GM11168 (cell line): ENCODE results near the gene PARP16.
"Not testable (repeated sequence)": the region's sequence is repeated elsewhere in the genome, so short reads cannot be mapped to it uniquely, and the experiment has no call there.

Source experiments
- in situ Hi-C: fragments of 300-500 bp; cut with MboI; formaldehyde crosslinking; loops from one replicate; pipeline ENCODE4 v1.12.0; 2022; ENCODE audit warnings: low sequenced_read_pairs; ENCODE audit not compliant: unreplicated experiment

PARP16 gene

DNA sequence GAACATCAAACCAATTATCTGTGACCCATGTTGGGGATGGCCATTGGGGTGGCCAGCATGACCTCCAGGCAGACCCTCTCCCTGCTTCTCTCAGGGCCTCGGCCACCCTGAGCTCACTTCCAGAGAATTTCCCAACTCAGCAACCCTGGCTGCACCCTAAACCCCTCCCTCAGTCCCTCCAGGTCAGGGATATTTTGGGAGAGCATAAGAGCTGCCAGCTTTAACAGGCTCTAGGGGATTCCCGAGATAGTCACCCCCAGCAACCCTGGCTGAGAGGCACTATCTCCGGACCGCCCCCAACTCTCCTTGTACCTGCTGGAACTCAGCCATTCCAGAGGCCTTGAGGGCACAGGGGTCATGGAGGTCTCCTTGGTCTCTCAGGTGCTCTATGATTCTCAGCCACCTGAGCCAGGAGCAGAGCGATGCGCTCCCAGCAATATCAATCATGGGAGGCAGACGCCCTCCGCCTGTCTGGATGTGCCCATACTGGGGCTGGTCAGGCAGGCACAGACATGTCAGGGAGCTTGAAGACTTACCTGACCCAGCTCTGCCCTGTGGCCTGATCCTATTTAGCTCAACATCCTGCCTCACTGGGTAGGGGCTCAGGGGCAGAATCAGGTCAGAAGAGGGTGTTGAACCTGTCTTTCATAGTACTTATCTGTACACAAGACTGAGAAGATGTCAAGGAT lies 40.5 kb downstream of the PARP16 start:
- in situ Hi-C loops, result no loop called here

DNA sequence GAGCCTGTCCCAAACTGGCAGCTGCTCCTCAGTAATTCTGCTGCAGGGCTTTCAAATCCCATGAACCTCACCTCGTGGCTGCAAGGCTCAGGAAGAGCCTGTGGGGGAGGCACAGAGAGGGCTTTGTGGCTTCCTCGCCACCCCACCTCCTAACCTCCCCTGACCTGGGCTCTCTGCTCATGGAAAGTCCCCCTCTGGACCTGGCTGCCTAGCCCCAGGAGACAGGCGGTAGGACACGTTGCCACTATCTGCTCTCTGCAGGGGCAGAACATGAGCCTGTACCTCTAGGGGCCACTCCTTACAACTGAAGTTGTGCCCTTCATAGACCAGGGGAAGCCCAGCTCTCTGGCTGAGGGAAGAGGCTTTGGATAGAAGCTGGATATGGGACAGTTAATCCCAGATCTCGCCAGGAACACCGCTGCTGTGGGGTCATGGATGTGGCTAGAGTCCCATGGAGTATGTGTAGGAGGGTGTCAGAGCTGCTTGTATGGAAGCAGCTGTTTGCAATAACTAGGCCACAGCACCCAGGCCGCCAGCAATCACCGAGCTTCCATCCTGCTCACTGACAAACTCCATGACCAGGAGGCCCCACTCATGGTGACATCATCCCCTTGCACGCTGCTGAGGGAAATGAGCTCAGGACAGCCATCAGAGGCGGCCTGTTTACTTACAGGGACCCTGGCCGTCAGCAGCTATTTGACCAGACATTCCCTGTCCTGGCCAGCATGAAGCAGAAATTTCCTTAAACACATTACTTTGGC lies 41.4 kb downstream of the PARP16 start:
- in situ Hi-C loops, result no loop called here

DNA sequence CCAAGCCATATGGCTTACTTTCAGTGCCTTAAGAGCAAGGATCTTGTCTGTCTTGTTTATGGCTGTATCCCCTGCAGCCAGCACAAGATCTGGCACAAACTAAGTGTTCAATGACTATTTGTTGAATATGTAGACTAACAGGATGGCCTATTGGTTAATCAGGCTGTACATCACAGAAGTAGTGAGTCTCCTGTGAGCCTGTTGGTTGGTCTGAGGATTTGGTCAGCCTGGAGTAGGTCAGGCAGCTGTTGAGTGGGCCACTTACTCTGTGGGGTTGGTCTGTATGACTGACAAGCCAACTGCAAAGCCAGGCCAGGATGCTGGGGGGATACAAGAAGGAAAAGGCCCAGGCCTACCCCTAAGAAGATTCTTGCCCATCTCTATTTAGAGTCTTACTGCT lies 42.0 kb downstream of the PARP16 start:
- in situ Hi-C loops, result no loop called here

DNA sequence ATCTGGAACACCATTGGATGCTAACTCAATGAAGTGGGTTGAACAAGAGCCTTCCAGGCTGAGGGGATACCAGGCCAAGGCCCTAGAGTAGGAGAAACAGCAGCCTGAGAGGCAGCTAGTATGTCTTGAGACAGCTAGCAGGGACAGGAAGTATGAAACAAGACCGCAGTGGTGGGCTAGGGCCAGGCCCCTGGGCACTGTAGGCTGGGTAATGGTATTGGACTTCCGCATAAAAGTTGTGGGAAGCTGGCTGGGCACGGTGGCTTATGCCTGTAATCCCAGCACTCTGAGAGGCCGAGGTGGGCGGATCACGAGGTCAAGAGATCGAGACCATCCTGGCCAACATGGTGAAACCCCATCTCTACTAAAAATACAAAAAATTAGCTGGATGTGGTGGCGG lies 50.2 kb downstream of the PARP16 start:
- in situ Hi-C loops, result not testable (repeated sequence)

DNA sequence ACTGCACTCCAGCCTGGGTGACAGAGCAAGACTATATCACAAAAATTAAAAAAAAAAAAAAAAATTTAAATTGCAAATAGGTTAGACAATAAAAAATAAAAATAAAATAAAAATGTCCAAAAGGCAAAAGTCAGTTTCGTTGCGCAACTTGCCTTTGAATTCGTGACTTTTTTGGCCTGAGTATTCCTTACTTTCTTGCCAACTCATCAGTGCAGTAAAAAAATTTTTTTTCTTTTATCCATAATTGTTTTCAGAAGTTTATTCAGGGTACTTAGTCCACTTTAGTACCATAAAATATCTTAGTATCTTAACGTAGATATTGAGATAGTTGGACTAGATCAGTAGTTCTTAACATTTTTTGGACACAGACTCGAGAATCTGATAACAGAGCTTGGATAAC lies 53.0 kb downstream of the PARP16 start:
- in situ Hi-C loops, result no loop called here

DNA sequence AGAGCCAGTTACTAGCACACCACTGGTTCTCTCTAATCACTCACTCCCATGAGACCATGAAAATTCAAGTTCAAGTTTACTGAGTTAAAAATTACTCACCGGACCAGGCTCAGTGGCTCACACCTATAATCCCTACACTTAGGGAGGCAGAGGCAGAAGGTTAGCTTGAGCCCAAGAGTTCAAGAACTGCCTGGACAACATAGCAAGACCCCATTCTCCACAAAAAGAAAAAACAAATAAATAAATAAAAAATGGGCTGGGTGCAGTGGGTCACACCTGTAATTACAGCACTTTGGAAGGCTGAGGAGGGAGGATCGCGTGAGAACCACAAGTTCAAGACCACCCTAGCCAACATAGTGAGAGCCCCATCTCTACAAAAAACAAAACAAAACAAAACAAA lies 54.2 kb downstream of the PARP16 start:
- in situ Hi-C loops, result no loop called here

DNA sequence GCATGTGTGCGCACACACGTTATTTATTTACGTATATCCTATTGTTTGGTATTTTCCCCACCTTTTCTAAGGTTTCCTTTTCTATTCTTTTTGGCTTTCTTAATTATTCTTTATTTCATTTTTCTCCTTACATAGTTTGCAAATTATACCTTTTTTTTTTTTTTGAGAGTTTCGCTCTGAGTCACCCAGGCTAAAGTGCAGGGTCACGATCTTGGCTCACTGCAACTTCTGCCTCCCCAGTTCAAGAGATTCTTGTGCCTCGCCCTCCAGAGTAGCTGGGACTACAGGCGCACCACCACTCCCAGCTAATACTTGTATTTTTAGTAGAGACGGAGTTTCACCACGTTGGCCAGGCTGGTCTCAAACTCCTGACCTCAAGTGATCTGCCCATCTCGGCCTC lies 55.4 kb downstream of the PARP16 start:
- in situ Hi-C loops, result no loop called here

DNA sequence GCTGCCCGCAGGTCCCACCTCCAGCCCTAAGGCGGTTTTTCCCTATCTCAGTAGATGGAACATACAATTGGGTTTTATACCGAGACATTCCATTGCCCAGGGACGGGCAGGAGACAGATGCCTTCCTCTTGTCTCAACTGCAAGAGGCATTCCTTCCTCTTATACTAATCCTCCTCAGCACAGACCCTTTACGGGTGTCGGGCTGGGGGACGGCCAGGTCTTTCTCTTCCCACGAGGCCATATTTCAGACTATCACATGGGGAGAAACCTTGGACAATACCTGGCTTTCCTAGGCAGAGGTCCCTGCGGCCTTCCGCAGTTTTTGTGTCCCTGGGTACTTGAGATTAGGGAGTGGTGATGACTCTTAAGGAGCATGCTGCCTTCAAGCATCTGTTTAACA lies 59.8 kb downstream of the PARP16 start:
- in situ Hi-C loops, result not testable (repeated sequence)

DNA sequence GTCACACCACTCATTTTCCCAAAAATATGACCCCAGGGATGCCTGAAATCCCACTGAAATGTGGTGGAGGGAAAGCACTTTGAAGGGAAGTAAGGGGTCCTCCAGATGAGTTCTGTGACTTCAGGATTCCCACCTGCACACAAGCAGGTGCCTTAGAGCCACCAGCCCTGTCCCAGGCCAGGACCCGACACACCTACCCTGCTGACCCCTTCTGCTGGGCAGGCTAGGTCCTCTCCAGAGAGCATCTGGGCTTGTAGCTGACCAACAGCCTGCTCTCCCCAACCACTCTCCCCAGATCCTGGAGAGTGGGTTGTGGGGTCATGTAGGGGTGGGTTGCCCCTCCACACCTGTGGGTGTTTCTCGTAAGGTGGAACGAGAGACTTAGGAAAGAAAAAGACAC lies 60.5 kb downstream of the PARP16 start:
- in situ Hi-C loops, result no loop called here

DNA sequence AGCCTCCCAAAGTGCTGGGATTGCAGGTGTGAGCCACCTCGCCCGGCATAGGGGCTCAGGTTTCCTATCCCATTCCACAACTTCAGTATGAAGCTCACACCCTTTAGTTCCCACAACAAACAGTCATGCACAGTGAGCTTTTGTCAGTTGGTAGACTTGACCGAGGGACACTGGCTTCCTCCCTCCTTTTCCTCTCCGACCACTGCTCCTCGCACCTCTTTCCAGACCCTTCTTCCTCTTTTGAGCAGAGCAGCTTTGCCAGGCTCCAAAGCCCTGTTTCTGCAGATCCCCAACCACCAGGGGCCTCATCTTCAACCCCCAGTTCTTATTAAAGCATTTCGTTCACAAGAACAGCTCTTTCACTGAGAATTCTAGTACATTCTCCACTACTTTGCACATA lies 62.7 kb downstream of the PARP16 start:
- in situ Hi-C loops, result no loop called here

DNA sequence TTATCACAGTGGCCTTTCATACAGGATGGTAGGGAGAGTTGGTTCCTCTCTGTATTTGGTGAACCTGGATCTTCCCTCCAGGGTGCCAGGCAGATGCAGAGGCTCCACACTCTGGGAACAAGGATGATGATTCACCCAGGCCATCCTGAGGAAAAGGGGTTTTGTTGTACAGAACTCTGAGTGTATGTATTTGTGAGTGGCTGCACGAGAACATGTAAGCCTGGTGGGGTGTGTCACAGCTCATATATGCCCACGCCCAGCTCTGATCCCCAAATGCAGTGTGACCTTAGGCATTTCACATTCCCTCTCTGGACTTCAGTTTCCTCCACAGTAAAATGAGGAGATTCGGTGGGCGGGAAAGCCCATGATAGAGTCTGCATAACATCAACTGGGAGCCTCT lies 63.8 kb downstream of the PARP16 start:
- in situ Hi-C loops, result no loop called here

DNA sequence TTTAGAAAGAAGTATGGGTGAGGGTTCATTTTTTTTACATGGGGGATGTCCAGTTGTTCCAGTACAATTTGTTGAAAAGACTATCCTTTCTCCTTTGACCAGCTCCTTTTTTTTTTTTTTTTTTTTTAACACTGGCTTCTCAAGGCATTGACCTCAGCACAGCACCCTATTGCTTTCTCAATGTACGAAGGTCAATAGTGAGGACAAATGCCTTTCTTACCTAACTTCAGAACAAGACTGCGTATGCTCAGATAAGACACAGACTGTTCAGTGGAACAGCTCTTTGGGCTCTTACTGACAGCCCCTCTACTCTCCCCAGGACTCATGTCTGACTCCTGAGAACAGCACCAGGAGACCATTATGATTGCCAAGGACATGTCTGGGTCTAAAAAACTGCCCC lies 65.0 kb downstream of the PARP16 start:
- in situ Hi-C loops, result no loop called here

DNA sequence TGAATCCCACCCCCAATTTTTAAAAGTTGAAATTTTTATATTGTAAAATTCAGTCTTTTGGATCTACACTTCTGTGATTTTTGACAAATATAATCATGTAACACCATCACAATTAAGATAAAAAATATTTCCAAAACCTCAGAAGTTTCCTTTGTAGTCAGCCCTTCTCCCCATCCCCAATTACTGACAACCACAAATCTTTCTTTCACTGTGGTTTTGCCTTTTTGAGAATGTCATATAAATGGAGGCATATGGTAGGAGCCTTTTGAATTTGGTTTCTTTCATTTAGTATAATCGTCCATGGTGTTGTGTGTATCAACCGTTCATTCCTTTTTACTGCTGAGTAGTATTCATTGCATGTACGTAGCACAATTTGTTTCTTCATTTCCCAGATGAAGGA lies 67.5 kb downstream of the PARP16 start:
- in situ Hi-C loops, result no loop called here

DNA sequence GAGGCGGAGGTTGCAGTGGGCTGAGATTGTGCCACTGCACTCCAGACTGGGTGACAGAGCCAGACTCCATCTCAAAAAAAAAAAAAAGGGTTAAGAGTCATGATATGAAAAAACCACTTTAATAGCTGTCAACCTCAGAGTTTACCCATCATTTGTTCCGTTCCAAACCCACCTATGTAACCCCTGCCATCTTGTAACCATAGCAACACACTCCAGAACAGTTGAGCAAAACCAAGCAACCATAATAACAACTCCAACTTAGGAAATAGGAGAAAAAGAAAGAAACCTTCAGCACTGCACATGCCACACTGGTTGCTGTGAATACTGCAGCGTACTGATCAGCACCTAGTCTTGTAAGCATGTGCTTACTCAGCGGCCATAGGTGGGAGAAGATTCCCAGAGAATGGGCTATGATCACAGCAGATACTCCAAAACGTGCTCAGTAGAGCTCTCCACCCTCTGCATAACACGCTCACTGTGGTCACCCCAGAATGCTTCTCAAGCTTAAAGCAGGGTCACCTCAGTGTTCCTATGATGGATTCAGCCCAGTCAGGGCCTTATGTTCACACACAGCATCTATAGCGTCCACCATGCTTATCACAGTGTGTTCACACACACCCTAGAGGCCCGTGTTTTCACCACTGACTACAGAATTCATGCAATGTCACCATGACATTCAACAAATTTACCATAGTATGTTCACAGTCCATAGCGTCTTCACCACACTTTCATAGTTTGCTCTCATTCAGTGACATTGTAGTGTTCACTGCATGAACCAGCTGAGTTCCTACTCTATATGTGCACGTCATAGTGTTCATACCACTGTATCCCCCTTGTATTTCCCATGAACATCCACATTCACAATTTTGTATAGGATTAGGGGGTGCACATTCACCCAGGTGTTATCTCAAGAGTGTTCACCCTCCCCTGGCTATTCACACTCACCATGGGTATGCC lies 68.9 kb downstream of the PARP16 start:
- in situ Hi-C loops, result no loop called here

DNA sequence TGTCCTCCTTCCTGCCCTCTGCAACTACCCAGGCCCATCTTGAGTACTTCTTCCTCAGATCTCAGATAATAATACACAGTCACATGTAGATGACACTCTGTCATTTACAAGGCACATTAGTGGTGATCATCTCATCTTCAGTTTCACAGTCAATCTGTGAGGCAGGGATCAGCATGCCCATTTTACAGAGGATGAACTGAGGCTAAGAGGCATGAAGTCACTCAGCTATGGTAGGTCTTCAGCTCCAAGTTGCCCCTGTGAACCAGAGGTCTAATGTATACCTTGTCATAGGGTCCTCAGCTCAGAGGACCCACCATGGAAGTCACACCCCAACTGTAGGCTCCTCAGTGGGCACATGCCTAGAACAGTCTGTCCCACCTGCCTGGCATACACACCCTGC lies 71.2 kb downstream of the PARP16 start:
- in situ Hi-C loops, result no loop called here

DNA sequence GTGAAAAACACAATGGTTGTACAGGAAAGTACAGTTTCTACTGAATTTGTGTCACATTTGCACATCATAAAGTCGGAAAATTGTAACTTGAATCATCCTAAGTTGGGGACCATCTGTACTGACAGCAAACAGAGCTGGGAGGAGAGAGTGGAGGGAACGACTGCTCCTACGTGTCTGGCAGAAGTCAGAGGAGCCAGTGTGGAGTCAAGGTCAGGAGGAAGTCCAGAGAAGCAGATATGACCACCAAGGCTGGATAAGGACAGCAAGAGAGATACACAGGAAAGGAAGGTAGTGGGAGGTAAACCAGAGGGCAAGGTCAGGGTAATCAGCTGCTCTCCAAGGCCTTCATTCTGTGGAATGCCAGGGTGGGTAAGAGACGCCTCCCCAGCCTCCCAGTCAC lies 72.7 kb downstream of the PARP16 start:
- in situ Hi-C loops, result no loop called here

DNA sequence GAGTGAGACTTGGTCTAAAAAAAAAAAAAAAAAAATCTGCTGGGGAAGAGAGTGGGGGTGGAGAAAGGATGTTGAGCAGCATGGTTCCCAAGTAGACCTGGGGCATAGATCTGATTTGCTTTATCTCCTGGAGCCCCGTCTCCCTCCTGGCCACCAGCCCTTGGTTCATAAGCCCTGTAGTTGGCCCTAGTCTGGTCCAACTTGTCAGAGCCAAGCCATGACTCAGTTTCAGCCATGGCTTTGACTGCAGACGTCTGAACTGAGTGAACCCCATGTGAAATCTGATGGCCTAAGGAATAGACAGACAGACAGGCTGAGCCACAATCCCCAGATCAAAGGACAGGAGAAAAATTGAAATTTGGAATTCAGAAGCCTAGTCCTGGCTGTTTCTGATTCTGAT lies 73.4 kb downstream of the PARP16 start:
- in situ Hi-C loops, result no loop called here

DNA sequence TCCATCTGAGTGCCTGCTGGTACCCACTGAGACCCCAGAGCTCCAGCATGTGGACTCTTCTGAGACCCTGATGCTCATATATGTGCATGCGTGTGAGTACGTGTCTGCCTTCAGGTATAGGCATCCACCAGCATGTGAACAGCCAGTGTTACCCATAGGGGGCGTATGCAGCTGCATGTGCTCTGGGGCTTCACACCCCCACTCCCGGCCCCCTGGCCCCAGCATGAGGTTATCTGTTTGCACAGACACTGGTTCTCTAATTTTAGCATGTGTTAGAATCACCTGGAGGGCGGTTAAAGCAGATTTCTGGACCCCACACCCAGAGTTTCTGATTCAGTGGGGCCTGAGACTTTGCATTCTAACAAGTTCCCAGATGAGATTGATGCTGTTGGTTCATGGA lies 74.6 kb downstream of the PARP16 start:
- in situ Hi-C loops, result no loop called here

DNA sequence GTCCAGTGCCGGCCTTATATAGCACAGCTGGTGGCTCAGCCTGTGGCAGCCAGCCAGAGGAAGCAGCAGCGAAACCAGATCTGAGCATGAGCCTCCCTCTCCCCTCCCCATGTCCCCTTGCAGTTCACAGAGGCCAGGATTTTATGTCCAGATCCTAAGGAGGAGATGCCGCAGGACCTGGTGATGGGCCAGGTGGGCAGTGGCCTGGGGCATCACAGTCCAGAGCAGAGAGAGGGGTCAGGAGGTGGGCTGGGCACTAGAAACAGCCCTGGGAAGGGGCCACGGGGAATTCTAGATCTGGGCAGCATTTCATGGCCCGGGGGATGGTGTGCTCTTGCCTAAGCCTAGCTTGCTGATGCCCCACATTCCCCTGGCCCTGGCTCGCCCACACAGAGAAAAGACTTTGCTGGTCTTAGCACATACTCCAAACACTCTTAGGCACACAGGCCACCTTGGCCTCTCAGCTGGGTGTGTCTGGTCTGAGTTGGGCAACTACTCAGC lies 75.2 kb downstream of the PARP16 start:
- in situ Hi-C loops, result no loop called here

DNA sequence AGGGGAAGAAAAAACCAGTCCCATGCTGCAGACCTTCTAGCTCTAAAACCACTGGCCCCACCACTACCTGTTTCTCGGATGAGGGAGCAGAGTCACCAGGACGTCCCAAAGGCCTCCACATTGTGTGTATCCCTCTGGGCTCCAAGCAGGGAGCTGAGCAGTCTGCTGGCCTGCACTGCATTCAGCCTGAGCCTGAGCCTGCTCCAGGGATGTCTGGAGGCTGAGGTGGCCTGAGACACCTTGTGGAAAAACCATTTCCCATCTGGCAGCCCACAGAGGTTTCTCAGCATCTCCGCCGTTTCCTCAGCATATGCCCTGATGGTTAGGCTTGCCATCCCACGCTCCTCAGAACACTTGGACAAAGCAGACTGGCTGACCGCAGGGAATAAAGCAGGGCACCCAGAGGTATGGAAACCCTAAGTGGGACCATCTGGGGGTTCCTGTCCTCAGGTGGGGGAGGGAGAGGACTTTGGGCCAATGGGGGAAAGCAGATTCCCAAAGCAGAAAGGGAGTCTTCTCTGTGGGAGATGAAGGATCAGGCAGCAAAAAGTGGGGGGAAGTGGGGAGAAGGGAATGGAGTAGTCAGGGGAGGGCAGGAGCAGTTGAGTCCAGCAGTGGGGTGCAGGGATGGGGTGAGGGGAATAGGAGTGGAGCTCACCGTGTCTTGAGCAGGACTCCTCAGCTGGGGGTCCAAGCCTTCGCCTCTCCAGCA lies 75.8 kb downstream of the PARP16 start, which contains the start of gene CILP:
Gene CILP (minus strand): TSS at position 704 of the 712 bp plus-strand sequence. CDS start 1,718 bp downstream, outside the sequence.
- in situ Hi-C loops, result no loop called here
